RWPE2 (cell line): Measurements from ENCODE around the gene GIPC1.
"Not testable (repeated sequence)": the region's sequence is repeated elsewhere in the genome, so short reads cannot be mapped to it uniquely, and the experiment has no call there.

Experiments used
- ATAC-seq: fragments of 200-7000 bp; cut with Tn5 transposase; 3 replicates; pipeline ENCODE4 v1.9.1; 2021; ENCODE audit warnings: low read depth
- DNase-seq: peaks from one replicate; pipeline ENCODE4 v3.0.0-alpha.2; 2020; ENCODE audit warnings: low spot score
- H3K27ac ChIP-seq: fragments of 450-650 bp; 2 replicates; pipeline ENCODE4 v1.5.1; 2017; ENCODE audit warnings: mild to moderate bottlenecking; ENCODE audit not compliant: poor library complexity, severe bottlenecking
- H3K27me3 ChIP-seq: fragments of 250-450 bp; sonication (Bioruptor Pico); 2 replicates; pipeline ENCODE4 v1.5.1; 2021; ENCODE audit warnings: mild to moderate bottlenecking, moderate library complexity; ENCODE audit not compliant: insufficient read depth, poor library complexity, severe bottlenecking
- H3K36me3 ChIP-seq: fragments of 250-450 bp; sonication (Bioruptor Pico); 2 replicates; pipeline ENCODE4 v1.5.1; 2020; ENCODE audit warnings: low read depth, mild to moderate bottlenecking, moderate library complexity
- H3K4me1 ChIP-seq: fragments of 250-450 bp; sonication (Bioruptor Pico); 2 replicates; pipeline ENCODE4 v1.5.1; 2021; ENCODE audit warnings: mild to moderate bottlenecking, moderate library complexity; ENCODE audit not compliant: insufficient read depth, poor library complexity, severe bottlenecking
- H3K4me3 ChIP-seq: fragments of 250-450 bp; sonication (Bioruptor Pico); 2 replicates; pipeline ENCODE4 v1.5.1; 2021; ENCODE audit warnings: mild to moderate bottlenecking, moderate library complexity; ENCODE audit not compliant: severe bottlenecking
- H3K9me3 ChIP-seq: fragments of 250-450 bp; sonication (Bioruptor Pico); 2 replicates; pipeline ENCODE4 v1.5.1; 2021; ENCODE audit warnings: mild to moderate bottlenecking, moderate library complexity; ENCODE audit not compliant: severe bottlenecking
- TF ChIP-seq, protein P1 (sequence below): fragments of 450-650 bp; IDR thresholded peaks from one replicate; pipeline ENCODE4 v1.5.1; 2017; ENCODE audit warnings: mild to moderate bottlenecking, moderate library complexity; ENCODE audit not compliant: poor library complexity, severe bottlenecking

The GIPC1 gene

DNA sequence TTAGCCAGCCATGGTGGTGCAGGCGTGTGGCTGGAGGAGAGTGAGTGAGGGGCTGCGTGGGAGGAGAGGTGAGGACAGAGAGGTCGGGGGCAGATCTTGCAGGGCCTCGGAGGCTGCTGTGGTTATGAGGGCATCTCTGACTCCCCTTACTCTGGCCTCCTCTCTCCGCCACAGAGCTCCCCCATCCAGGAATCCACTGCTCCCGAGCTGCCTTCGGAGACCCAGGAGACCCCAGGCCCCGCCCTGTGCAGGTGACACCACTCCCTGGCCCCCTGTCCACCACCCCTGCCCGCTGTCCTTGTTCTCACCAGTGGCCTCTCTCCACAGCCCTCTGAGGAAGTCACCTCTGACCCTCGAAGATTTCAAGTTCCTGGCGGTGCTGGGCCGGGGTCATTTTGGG lies 28.5 kb downstream of the GIPC1 start:
- H3K4me1 ChIP-seq, result no peaks in the 10 kb centered on the region
- DNase-seq, result no peak
- H3K4me3 ChIP-seq, result no peak overlapping the region
- no peaks in the 10 kb centered on the region for H3K27me3 ChIP-seq
- TF ChIP-seq, protein P1, sequence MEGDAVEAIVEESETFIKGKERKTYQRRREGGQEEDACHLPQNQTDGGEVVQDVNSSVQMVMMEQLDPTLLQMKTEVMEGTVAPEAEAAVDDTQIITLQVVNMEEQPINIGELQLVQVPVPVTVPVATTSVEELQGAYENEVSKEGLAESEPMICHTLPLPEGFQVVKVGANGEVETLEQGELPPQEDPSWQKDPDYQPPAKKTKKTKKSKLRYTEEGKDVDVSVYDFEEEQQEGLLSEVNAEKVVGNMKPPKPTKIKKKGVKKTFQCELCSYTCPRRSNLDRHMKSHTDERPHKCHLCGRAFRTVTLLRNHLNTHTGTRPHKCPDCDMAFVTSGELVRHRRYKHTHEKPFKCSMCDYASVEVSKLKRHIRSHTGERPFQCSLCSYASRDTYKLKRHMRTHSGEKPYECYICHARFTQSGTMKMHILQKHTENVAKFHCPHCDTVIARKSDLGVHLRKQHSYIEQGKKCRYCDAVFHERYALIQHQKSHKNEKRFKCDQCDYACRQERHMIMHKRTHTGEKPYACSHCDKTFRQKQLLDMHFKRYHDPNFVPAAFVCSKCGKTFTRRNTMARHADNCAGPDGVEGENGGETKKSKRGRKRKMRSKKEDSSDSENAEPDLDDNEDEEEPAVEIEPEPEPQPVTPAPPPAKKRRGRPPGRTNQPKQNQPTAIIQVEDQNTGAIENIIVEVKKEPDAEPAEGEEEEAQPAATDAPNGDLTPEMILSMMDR, result no peak
- no peaks in the 10 kb centered on the region for H3K9me3 ChIP-seq
- ATAC-seq, result no peak
- H3K36me3 ChIP-seq, result peaks cover 6% of the 10 kb centered on the region; the same call in 1 of the 2 replicates
- H3K27ac ChIP-seq, result no peak overlapping the region

DNA sequence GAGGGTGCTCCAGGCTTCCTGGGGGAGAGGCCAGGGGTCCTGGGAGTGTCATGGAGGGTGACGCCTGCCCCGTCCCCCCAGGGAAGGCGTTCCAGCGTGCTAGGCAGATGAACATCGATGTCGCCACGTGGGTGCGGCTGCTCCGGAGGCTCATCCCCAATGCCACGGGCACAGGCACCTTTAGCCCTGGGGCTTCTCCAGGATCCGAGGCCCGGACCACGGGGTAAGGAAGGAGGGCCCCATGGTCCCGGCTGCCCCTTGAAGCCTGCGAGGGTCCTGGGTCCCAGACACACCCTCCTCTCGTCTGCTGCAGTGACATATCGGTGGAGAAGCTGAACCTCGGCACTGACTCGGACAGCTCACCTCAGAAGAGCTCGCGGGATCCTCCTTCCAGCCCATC lies 32.2 kb downstream of the GIPC1 start:
- no peak for ATAC-seq
- Histone ChIP-seq H3K27ac (no peak overlapping the region), H3K4me3 (no peak overlapping the region), H3K36me3 (peaks cover 6% of the 10 kb centered on the region; the same call in 1 of the 2 replicates), H3K27me3 (no peaks in the 10 kb centered on the region), H3K4me1 (no peaks in the 10 kb centered on the region), H3K9me3 (no peaks in the 10 kb centered on the region)
- no peak for DNase-seq
- TF ChIP-seq, protein P1, result no peak

DNA sequence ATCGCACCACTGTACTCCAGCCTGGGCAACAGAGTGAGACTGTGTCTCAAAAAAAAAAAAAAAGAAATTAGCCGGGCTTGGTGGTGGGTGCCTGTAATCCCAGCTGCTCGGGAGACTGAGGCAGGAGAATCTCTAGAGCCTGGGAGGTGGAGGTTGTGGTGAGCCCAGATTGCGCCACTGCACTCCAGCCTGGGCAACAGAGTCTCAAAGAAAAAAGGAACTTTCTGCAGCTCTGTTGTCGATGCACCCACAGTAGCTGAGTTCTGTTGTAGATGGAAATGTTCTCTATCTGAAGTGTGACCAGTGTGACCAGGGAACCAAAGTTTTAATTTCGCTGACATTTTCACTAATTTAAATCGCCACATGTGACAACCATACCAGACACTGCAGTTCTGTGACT lies 33.5 kb downstream of the GIPC1 start:
- not testable (repeated sequence) for DNase-seq, H3K4me1 ChIP-seq, H3K36me3 ChIP-seq, ATAC-seq, H3K27ac ChIP-seq, H3K27me3 ChIP-seq, H3K9me3 ChIP-seq, H3K4me3 ChIP-seq

DNA sequence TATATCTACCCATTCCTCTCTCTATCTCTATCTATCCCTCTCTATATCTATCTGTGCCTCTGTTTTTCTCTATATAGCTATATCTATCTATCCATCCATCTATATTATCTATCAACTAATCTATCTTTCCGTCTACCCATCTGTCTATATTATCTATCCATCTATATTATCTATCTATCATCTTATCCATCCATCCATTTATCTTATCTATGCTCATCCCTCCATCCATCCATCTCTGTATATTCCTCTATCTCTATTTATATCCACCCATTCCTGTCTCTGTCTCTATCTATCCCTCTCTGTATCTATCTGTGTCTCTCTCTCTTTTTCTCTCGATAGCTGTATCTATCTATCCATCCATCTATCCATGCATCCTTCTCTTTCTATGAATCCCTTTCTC lies 35.0 kb downstream of the GIPC1 start:
- ATAC-seq, result no peak
- Histone ChIP-seq H3K27ac (no peak overlapping the region), H3K4me3 (no peak overlapping the region), H3K36me3 (no peaks in the 10 kb centered on the region), H3K27me3 (no peaks in the 10 kb centered on the region), H3K4me1 (no peaks in the 10 kb centered on the region), H3K9me3 (no peaks in the 10 kb centered on the region)
- DNase-seq, result no peak
- TF ChIP-seq, protein P1, result no peak

DNA sequence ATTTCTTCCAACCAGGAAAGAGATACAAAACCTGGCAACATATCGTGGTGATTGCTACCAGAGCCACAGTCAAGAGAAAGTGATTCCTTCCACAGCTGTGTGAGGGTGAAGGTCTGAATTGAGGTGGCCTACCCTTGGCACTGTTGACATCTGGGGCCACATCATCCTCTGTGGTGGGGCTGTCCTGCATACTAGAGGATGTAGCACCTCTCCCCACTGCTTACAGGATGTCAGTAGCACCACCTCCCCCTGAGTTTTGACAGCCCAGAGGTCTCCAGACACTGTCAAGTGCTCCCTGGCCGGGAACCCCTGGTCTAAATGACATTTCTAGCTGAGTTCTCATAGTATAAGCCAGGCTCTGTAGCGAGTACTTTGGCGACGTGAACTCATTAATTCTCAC lies 36.2 kb downstream of the GIPC1 start:
- Histone ChIP-seq H3K4me3 (no peak overlapping the region), H3K27ac (no peak overlapping the region), H3K27me3 (no peaks in the 10 kb centered on the region), H3K36me3 (no peaks in the 10 kb centered on the region), H3K9me3 (no peaks in the 10 kb centered on the region), H3K4me1 (no peaks in the 10 kb centered on the region)
- no peak for ATAC-seq
- TF ChIP-seq, protein P1, result no peak
- DNase-seq, result no peak

DNA sequence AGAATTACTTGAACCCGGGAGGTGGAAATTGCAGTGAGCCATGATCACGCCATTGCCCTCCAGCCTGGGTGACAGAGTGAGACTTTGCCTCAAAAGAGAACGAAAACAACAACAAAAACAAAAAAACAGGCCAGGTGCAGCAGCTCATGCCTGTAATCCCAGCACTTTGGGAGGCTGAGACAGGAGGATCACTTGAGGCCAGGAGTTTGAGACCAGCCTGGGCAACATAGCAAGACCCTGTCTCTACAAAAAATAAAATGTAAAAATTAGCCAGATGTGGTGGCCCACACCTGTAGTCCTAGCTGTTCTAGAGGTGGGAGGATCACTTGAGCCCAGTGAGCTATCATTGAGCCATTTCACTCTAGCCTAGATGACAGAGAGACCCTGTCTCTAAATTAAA lies 43.6 kb downstream of the GIPC1 start:
- not testable (repeated sequence) for H3K9me3 ChIP-seq, H3K27me3 ChIP-seq, H3K4me1 ChIP-seq, H3K27ac ChIP-seq, H3K4me3 ChIP-seq, DNase-seq, ATAC-seq
- peaks cover 33% of the 10 kb centered on the region for H3K36me3 ChIP-seq
